ENCODE results near the gene ATAD3C.
"Not testable (repeated sequence)": the region's sequence is repeated elsewhere in the genome, so short reads cannot be mapped to it uniquely, and the experiment has no call there.

- not testable (repeated sequence) for TF ChIP-seq RAD21 (IDR thresholded peaks at IDR 0.05; ENCODE audit: low read length); CTCF (conservative IDR thresholded peaks at IDR 0.05; ENCODE audit: low read depth, low read length); SMC3 (IDR thresholded peaks at IDR 0.05; ENCODE audit: low read depth, low read length); FOS (IDR thresholded peaks at IDR 0.05; ENCODE audit: low read depth, low read length); POLR2A (IDR thresholded peaks at IDR 0.05; ENCODE audit: low read depth, low read length); MAZ (IDR thresholded peaks at IDR 0.05; ENCODE audit: borderline replicate concordance, low read depth, low read length)
These were observed 35.7 kb downstream of the ATAD3C start for GRCh38 chr1:1484976-1485750.
